Right atrium auricular region (tissue), 2 donors: ENCODE results near the gene MUCL3. TPM values are rescaled to one million over a fixed set of nuclear protein-coding genes. Genes with fewer than 3 reads are reported as not detected.

ENCODE experiments used
- DNase-seq: peaks from one replicate; pipeline ENCODE4 v3.0.0-alpha.2; 2019; ENCODE audit warnings: low spot score
- H3K27ac ChIP-seq, 2 donors: fragments of 200-600 bp; sonication (generic); 1 replicate in 1 of 2; 2 replicates in 1 of 2; pipeline ENCODE4 v1.5.1; 2016 to 2019
- H3K27me3 ChIP-seq, 2 donors: fragments of 200-600 bp; sonication (generic); one replicate each; pipeline versions ENCODE4 v1.5.1 to v1.6.0; 2017 to 2019
- H3K36me3 ChIP-seq: fragments of 200-600 bp; sonication (generic); one replicate; pipeline ENCODE4 v1.5.1; 2016
- H3K4me1 ChIP-seq, 2 donors: fragments of 200-600 bp; sonication (generic); one replicate each; pipeline versions ENCODE4 v1.5.1 to v1.6.0; 2017 to 2019
- H3K4me3 ChIP-seq, 2 donors: fragments of 200-600 bp; sonication (generic); 1 replicate in 1 of 2; 2 replicates in 1 of 2; pipeline ENCODE4 v1.5.1; 2017 to 2019; ENCODE audit warnings: mild to moderate bottlenecking in 1 of 2, moderate library complexity in 1 of 2
- H3K9me3 ChIP-seq, 2 donors: fragments of 200-600 bp; sonication (generic); one replicate each; pipeline ENCODE4 v1.5.1; 2019
- CTCF ChIP-seq, 2 donors: fragments of 200-600 bp; sonication (generic); IDR thresholded peaks; one replicate each; pipeline ENCODE4 v1.5.1; 2019; ENCODE audit warnings: antibody characterized with exemption in 2 of 2
- total RNA-seq, 2 donors: library from RNA; depleted of rRNA; stranded (reverse); fragments of >200 nt; gene quantifications; one replicate each; pipeline ENCODE4 v1.1.0, GENCODE V29; 2016

Gene MUCL3
- total RNA-seq, 2 donors from 2014 or later, result not detected

- Histone ChIP-seq H3K4me3 (no peak overlapping the region), H3K4me1 (no peaks in the 10 kb centered on the region), H3K36me3 (peaks cover 87% of the 10 kb centered on the region), H3K9me3 (no peaks in the 10 kb centered on the region), H3K27me3 (no peaks in the 10 kb centered on the region), H3K27ac (no peak overlapping the region)
- no peak for TF ChIP-seq CTCF (IDR thresholded peaks at IDR 0.05)
- no peak for DNase-seq
These were observed 46.4 kb upstream of the MUCL3 start for GRCh38 chr6:30894381-30894780.

GRCh38 chr6:30894935-30895334 lies 45.8 kb upstream of the MUCL3 start:
- H3K27me3 ChIP-seq, result no peaks in the 10 kb centered on the region
- no peak overlapping the region for H3K27ac ChIP-seq
- no peaks in the 10 kb centered on the region for H3K4me1 ChIP-seq
- H3K4me3 ChIP-seq, result no peak overlapping the region
- H3K9me3 ChIP-seq, result no peaks in the 10 kb centered on the region
- TF ChIP-seq CTCF (IDR thresholded peaks at IDR 0.05), result no peak
- DNase-seq, result no peak
- H3K36me3 ChIP-seq, result peaks cover 87% of the 10 kb centered on the region

- Histone ChIP-seq H3K36me3 (peaks cover 84% of the 10 kb centered on the region), H3K4me1 (no peaks in the 10 kb centered on the region), H3K27me3 (no peaks in the 10 kb centered on the region), H3K9me3 (no peaks in the 10 kb centered on the region), H3K27ac (no peak overlapping the region), H3K4me3 (no peak overlapping the region)
- no peak for DNase-seq
- no peak for TF ChIP-seq CTCF (IDR thresholded peaks at IDR 0.05)
These were observed 45.4 kb upstream of the MUCL3 start for GRCh38 chr6:30895343-30895742.

GRCh38 chr6:30896541-30896940 lies 44.2 kb upstream of the MUCL3 start:
- no peak overlapping the region for H3K4me3 ChIP-seq
- no peaks in the 10 kb centered on the region for H3K27me3 ChIP-seq
- H3K9me3 ChIP-seq, result no peaks in the 10 kb centered on the region
- no peak for DNase-seq
- H3K36me3 ChIP-seq, result peaks cover 74% of the 10 kb centered on the region
- no peaks in the 10 kb centered on the region for H3K4me1 ChIP-seq
- no peak for TF ChIP-seq CTCF (IDR thresholded peaks at IDR 0.05)
- H3K27ac ChIP-seq, result no peak overlapping the region

GRCh38 chr6:30897882-30898281 lies 42.9 kb upstream of the MUCL3 start:
- no peaks in the 10 kb centered on the region for H3K27me3 ChIP-seq
- H3K9me3 ChIP-seq, result no peaks in the 10 kb centered on the region
- no peak overlapping the region for H3K4me3 ChIP-seq
- no peak for DNase-seq
- H3K27ac ChIP-seq, result no peak overlapping the region
- H3K4me1 ChIP-seq, result no peaks in the 10 kb centered on the region
- no peak for TF ChIP-seq CTCF (IDR thresholded peaks at IDR 0.05)
- peaks cover 63% of the 10 kb centered on the region for H3K36me3 ChIP-seq

GRCh38 chr6:30898750-30899360 lies 41.9 kb upstream of the MUCL3 start:
- no peak overlapping the region for H3K27ac ChIP-seq
- no peak overlapping the region for H3K4me3 ChIP-seq
- no peaks in the 10 kb centered on the region for H3K9me3 ChIP-seq
- H3K27me3 ChIP-seq, result no peaks in the 10 kb centered on the region
- no peaks in the 10 kb centered on the region for H3K4me1 ChIP-seq
- H3K36me3 ChIP-seq, result peaks cover 54% of the 10 kb centered on the region
- no peak for DNase-seq
- no peak for TF ChIP-seq CTCF (IDR thresholded peaks at IDR 0.05)
